NB4 (cell line): ENCODE data around the gene PABPN1L.

Experiments used
- DNase-seq: peaks from one replicate; pipeline ENCODE4 v3.0.0; 2010; ENCODE audit warnings: low read depth
- H3K4me3 ChIP-seq: one replicate; pipeline ENCODE4 v1.5.1; 2011; ENCODE audit warnings: mild to moderate bottlenecking, low read depth, low read length, moderate library complexity
- CTCF ChIP-seq: IDR thresholded peaks from one replicate; pipeline ENCODE4 v1.5.1; 2012; ENCODE audit warnings: low read depth, low read length
- MAX ChIP-seq: IDR thresholded peaks from 2 replicates; pipeline ENCODE4 v1.6.1; 2011; ENCODE audit warnings: low read depth, low read length
- MYC ChIP-seq: IDR thresholded peaks from 2 replicates; pipeline ENCODE4 v1.6.1; 2011; ENCODE audit warnings: low read depth, low read length
- POLR2A ChIP-seq: IDR thresholded peaks from 2 replicates; pipeline ENCODE4 v1.6.1; 2011; ENCODE audit warnings: mild to moderate bottlenecking; ENCODE audit not compliant: insufficient read length; ENCODE audit errors: extremely low read depth

Gene PABPN1L

GRCh38 chr16:88911946-88912310 lies 45.5 kb upstream of the PABPN1L start:
- TF ChIP-seq MAX (no peak), MYC (no peak), CTCF (no peak), POLR2A (no peak)
- no peak overlapping the region for H3K4me3 ChIP-seq
- no peak for DNase-seq

GRCh38 chr16:88911136-88911945 lies 44.9 kb upstream of the PABPN1L start:
- H3K4me3 ChIP-seq, result no peak overlapping the region
- DNase-seq, result no peak
- TF ChIP-seq MYC (no peak), MAX (no peak), POLR2A (no peak), CTCF (no peak)

GRCh38 chr16:88910284-88911135 lies 44.0 kb upstream of the PABPN1L start:
- TF ChIP-seq CTCF, result no peak
- no peak for TF ChIP-seq MAX
- TF ChIP-seq MYC, result no peak
- TF ChIP-seq POLR2A, result no peak
- H3K4me3 ChIP-seq, result no peak overlapping the region
- DNase-seq, result no peak

- TF ChIP-seq CTCF, result no peak
- no peak overlapping the region for H3K4me3 ChIP-seq
- DNase-seq, result no peak
These were observed 43.2 kb upstream of the PABPN1L start for GRCh38 chr16:88909431-88910210.

- TF ChIP-seq MYC, result no peak
- TF ChIP-seq MAX, result no peak
- no peak for TF ChIP-seq CTCF
- TF ChIP-seq POLR2A, result no peak
- no peak for DNase-seq
- no peak overlapping the region for H3K4me3 ChIP-seq
These were observed 41.8 kb upstream of the PABPN1L start for GRCh38 chr16:88908307-88908706.
